CD4-positive, alpha-beta memory T cell (primary cell): ENCODE measurements around the gene MRPS18A. TPM values are rescaled to one million over a fixed set of nuclear protein-coding genes. Genes with fewer than 3 reads are reported as not detected.

Experiments
- CTCF ChIA-PET: fragments of 350-600 bp; sonication (Branson Sonifier 250); formaldehyde crosslinking; loops from one replicate; lab custom pipeline; 2021; ENCODE audit warnings: inconsistent platforms; ENCODE audit not compliant: partially characterized antibody; lab: Charles Lee
- POLR2A ChIA-PET: fragments of 350-600 bp; sonication (Branson Sonifier 250); formaldehyde crosslinking; loops from one replicate; lab custom pipeline; 2021; ENCODE audit not compliant: partially characterized antibody; lab: Charles Lee
- DNase-seq, 5 donors: peaks; one replicate each; pipeline versions ENCODE4 v3.0.0 to v3.0.0-alpha.2; 2020 to 2022; ENCODE audit warnings: mixed read lengths in 1 of 5
- H3K27ac ChIP-seq: one replicate; pipeline ENCODE4 v1.7.0; 2013; ENCODE audit warnings: low read depth, low read length
- H3K27me3 ChIP-seq: 2 replicates; pipeline ENCODE4 v1.7.0; 2013; ENCODE audit warnings: mild to moderate bottlenecking, low read length, moderate library complexity; ENCODE audit not compliant: insufficient read depth
- H3K36me3 ChIP-seq: 2 replicates; pipeline ENCODE4 v1.7.0; 2013; ENCODE audit warnings: mild to moderate bottlenecking, low read length, moderate library complexity; ENCODE audit not compliant: insufficient read depth
- H3K4me1 ChIP-seq: 2 replicates; pipeline ENCODE4 v1.7.0; 2013; ENCODE audit warnings: mild to moderate bottlenecking, low read length, moderate library complexity; ENCODE audit not compliant: insufficient read depth
- H3K4me3 ChIP-seq, 2 donors: one replicate each; pipeline ENCODE4 v1.7.0; 2013; ENCODE audit warnings: low read length in 2 of 2, mild to moderate bottlenecking in 1 of 2
- H3K9me3 ChIP-seq, 2 donors: one replicate each; pipeline ENCODE4 v1.7.0; 2013; ENCODE audit warnings: low read length in 2 of 2, control low read depth in 1 of 2; ENCODE audit not compliant: control insufficient read depth in 1 of 2
- H3K27ac Mint-ChIP-seq, 7 donors: one replicate each; pipeline ENCODE4 v1.8.0; 2020 to 2021; ENCODE audit warnings: mixed read lengths in 7 of 7, mild to moderate bottlenecking in 6 of 7, inconsistent platforms in 3 of 7, moderate library complexity in 3 of 7
- H3K27me3 Mint-ChIP-seq, 2 donors: one replicate each; pipeline ENCODE4 v1.8.0; 2020 to 2021; ENCODE audit warnings: mixed read lengths in 2 of 2
- H3K36me3 Mint-ChIP-seq, 2 donors: one replicate each; pipeline ENCODE4 v1.8.0; 2020 to 2021; ENCODE audit warnings: mixed read lengths in 2 of 2, inconsistent platforms in 1 of 2, mild to moderate bottlenecking in 1 of 2
- H3K4me1 Mint-ChIP-seq, 4 donors: one replicate each; pipeline ENCODE4 v1.8.0; 2020 to 2021; ENCODE audit warnings: mixed read lengths in 4 of 4, mild to moderate bottlenecking in 1 of 4
- H3K4me3 Mint-ChIP-seq, 8 donors: one replicate each; pipeline ENCODE4 v1.8.0; 2020 to 2021; ENCODE audit warnings: mixed read lengths in 8 of 8, mild to moderate bottlenecking in 7 of 8, moderate library complexity in 6 of 8, inconsistent platforms in 3 of 8
- H3K9me3 Mint-ChIP-seq, 8 donors: one replicate each; pipeline ENCODE4 v1.8.0; 2020 to 2021; ENCODE audit warnings: mixed read lengths in 8 of 8, mild to moderate bottlenecking in 5 of 8, inconsistent platforms in 3 of 8, moderate library complexity in 1 of 8
- intact Hi-C: fragments of 100-400 bp; cut with micrococcal nuclease; formaldehyde crosslinking; loops from one replicate; pipeline ENCODE4 v1.15.1; 2023
- polyA plus RNA-seq, 2 donors: library from polyadenylated mRNA; unstranded; fragments of 300-500 nt; fragmentation: Illumina TruSeq; gene quantifications; one replicate each; pipeline ENCODE4 v1.2.3, GENCODE V29; 2021
- total RNA-seq, 2 experiments: library from RNA; stranded (reverse); gene quantifications; one replicate each; pipeline ENCODE4 v1.2.3, GENCODE V29; 2021

MRPS18A gene
- total and polyA plus RNA-seq, 4 experiments from 2014 or later, result 31.3 to 86.1 (median 47.5) TPM

- Mint-ChIP-seq H3K27ac (no peak overlapping the region), H3K36me3 (peaks cover 16 to 67% of the 10 kb centered on the region in 2 donors), H3K27me3 (no peaks in the 10 kb centered on the region), H3K4me1 (peaks cover 32 to 64% (median 46%) of the 10 kb centered on the region in 4 donors), H3K9me3 (peaks cover 0 to 2% (median 0%) of the 10 kb centered on the region in 8 donors), H3K4me3 (no peak overlapping the region)
- Histone ChIP-seq H3K27me3 (no peaks in the 10 kb centered on the region), H3K9me3 (no peaks in the 10 kb centered on the region), H3K36me3 (peaks cover 35% of the 10 kb centered on the region), H3K27ac (no peak overlapping the region), H3K4me1 (peaks cover 18% of the 10 kb centered on the region), H3K4me3 (no peak overlapping the region)
- ChIA-PET CTCF (no interaction called here), POLR2A (no interaction called here)
- DNase-seq, result no peak
- intact Hi-C loops, result no loop called here
Observed at GRCh38 chr6:43682724-43683429, 4.7 kb downstream of the MRPS18A start.

GRCh38 chr6:43681303-43681702 lies 6.3 kb downstream of the MRPS18A start:
- no peak overlapping the region for H3K27ac Mint-ChIP-seq
- H3K27me3 Mint-ChIP-seq, result no peaks in the 10 kb centered on the region
- no peak for DNase-seq
- intact Hi-C loops, result no loop called here
- ChIA-PET CTCF (interaction anchor here (1.4 kb wide), 1 partner anchor 13 kb away, joined by 4 read pairs; no protein-coding TSS in a partner anchor), POLR2A (no interaction called here)
- Histone ChIP-seq H3K27me3 (no peaks in the 10 kb centered on the region), H3K36me3 (peaks cover 51% of the 10 kb centered on the region), H3K9me3 (no peaks in the 10 kb centered on the region), H3K4me1 (peaks cover 9% of the 10 kb centered on the region), H3K27ac (no peak overlapping the region), H3K4me3 (no peak overlapping the region)
- H3K36me3 Mint-ChIP-seq, result peaks cover 19 to 68% of the 10 kb centered on the region in 2 donors
- H3K9me3 Mint-ChIP-seq, result peaks cover 0 to 2% (median 0%) of the 10 kb centered on the region in 8 donors
- peaks cover 23 to 49% (median 34%) of the 10 kb centered on the region in 4 donors for H3K4me1 Mint-ChIP-seq
- no peak overlapping the region for H3K4me3 Mint-ChIP-seq

- peaks cover 20 to 75% of the 10 kb centered on the region in 2 donors for H3K36me3 Mint-ChIP-seq
Observed at GRCh38 chr6:43680308-43681200, 7.0 kb downstream of the MRPS18A start.

GRCh38 chr6:43679057-43679456 lies 8.5 kb downstream of the MRPS18A start:
- Histone ChIP-seq H3K27ac (no peak overlapping the region), H3K27me3 (no peaks in the 10 kb centered on the region), H3K4me3 (no peak overlapping the region), H3K9me3 (no peaks in the 10 kb centered on the region), H3K36me3 (peaks cover 73% of the 10 kb centered on the region), H3K4me1 (no peaks in the 10 kb centered on the region)
- H3K4me1 Mint-ChIP-seq, result peaks cover 10 to 30% (median 18%) of the 10 kb centered on the region in 4 donors
- no peak overlapping the region for H3K4me3 Mint-ChIP-seq
- H3K27me3 Mint-ChIP-seq, result no peaks in the 10 kb centered on the region
- peaks cover 33 to 86% of the 10 kb centered on the region in 2 donors for H3K36me3 Mint-ChIP-seq
- peaks cover 0 to 1% (median 0%) of the 10 kb centered on the region in 8 donors for H3K9me3 Mint-ChIP-seq
- ChIA-PET CTCF (interaction anchor here (2.6 kb wide), 1 partner anchor 13 kb away, joined by 17 read pairs; no protein-coding TSS in a partner anchor), POLR2A (interaction anchor here (1.9 kb wide), 1 partner anchor 9 kb away, joined by 5 read pairs; the partner anchor contains the start of gene MRPS18A)
- intact Hi-C loops, result no loop called here
- no peak for DNase-seq
- no peak overlapping the region for H3K27ac Mint-ChIP-seq

More at GRCh38 chr6:43680308-43681200, 7.0 kb downstream of the MRPS18A start:
- intact Hi-C loops, result no loop called here
- Histone ChIP-seq H3K27ac (no peak overlapping the region), H3K27me3 (no peaks in the 10 kb centered on the region), H3K4me3 (no peak overlapping the region), H3K9me3 (no peaks in the 10 kb centered on the region), H3K4me1 (peaks cover 5% of the 10 kb centered on the region), H3K36me3 (peaks cover 58% of the 10 kb centered on the region)
- Mint-ChIP-seq H3K4me1 (peaks cover 19 to 42% (median 30%) of the 10 kb centered on the region in 4 donors), H3K27me3 (no peaks in the 10 kb centered on the region), H3K4me3 (no peak overlapping the region), H3K27ac (peak overlapping the region in 1 of 7 donors; percentile 8), H3K9me3 (peaks cover 0 to 2% (median 0%) of the 10 kb centered on the region in 8 donors)
- DNase-seq, result no peak
- ChIA-PET CTCF (interaction anchor here (1.2 to 1.4 kb wide), 2 partner anchors 13 to 14 kb away, joined by 4 read pairs; no protein-coding TSS in a partner anchor), POLR2A (interaction anchor here (1.9 kb wide), 1 partner anchor 8 kb away, joined by 5 read pairs; the partner anchor contains the start of gene MRPS18A)

DNA sequence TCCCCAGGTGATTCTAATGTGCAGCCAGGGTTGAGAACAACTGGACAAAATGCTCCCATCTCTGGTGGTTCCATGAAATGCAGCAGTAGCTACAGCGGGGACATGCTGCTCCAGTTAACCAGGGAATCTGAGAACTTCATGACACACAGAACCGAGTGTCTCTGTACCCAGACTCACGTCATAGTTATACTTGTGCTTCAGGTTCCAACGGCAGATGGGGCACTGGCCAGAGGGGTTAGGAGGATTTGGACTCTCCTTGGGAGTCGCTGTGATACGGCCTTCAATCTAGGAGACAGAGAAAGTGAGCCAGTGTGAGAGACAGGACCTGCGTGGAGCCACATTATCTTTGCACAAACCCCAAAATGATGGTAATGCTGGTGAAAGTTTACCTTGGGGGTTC lies 9.2 kb downstream of the MRPS18A start:
- H3K4me3 ChIP-seq, result no peak overlapping the region
- H3K27me3 ChIP-seq, result no peaks in the 10 kb centered on the region
- no peak for DNase-seq
- H3K4me3 Mint-ChIP-seq, result no peak overlapping the region
- H3K4me1 ChIP-seq, result no peaks in the 10 kb centered on the region
- H3K27ac Mint-ChIP-seq, result peak overlapping the region in 1 of 7 donors; percentile 58
- intact Hi-C loops, result no loop called here
- H3K9me3 Mint-ChIP-seq, result no peaks in the 10 kb centered on the region
- H3K9me3 ChIP-seq, result no peaks in the 10 kb centered on the region
- peaks cover 80% of the 10 kb centered on the region for H3K36me3 ChIP-seq
- CTCF ChIA-PET, result interaction anchor here (1.2 to 2.6 kb wide), 3 partner anchors 8 to 401 kb away, joined by 6 to 17 read pairs (median 7); no protein-coding TSS in a partner anchor
- no peaks in the 10 kb centered on the region for H3K27me3 Mint-ChIP-seq
- POLR2A ChIA-PET, result no interaction called here
- H3K36me3 Mint-ChIP-seq, result peaks cover 33 to 84% of the 10 kb centered on the region in 2 donors
- H3K27ac ChIP-seq, result no peak overlapping the region
- peaks cover 8 to 24% (median 13%) of the 10 kb centered on the region in 4 donors for H3K4me1 Mint-ChIP-seq

DNA sequence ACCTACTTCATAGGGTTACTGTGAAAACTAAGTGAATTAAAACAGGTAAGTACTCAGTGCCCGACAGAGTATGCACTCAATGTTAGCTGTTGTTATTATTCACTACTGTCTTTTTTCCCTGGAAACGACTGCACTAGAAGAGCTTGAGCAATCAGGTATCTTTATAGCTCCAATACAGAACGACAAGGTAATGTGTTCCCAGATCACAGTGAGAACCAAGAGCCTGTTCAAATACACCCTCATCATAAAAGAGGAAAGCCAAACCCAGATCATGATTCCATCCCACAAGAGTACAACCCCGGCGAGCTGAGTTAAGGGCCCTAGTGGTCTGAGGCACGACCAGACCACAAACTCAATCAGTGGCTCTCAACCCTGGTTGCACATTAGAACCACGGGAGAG lies 9.8 kb downstream of the MRPS18A start:
- no peaks in the 10 kb centered on the region for H3K27me3 Mint-ChIP-seq
- no peaks in the 10 kb centered on the region for H3K4me1 ChIP-seq
- no peaks in the 10 kb centered on the region for H3K9me3 ChIP-seq
- H3K27ac ChIP-seq, result no peak overlapping the region
- DNase-seq, result no peak
- ChIA-PET CTCF (interaction anchor here (1.2 to 2.6 kb wide), 3 partner anchors 8 to 402 kb away, joined by 6 to 17 read pairs (median 7); no protein-coding TSS in a partner anchor), POLR2A (no interaction called here)
- peaks cover 33 to 84% of the 10 kb centered on the region in 2 donors for H3K36me3 Mint-ChIP-seq
- H3K9me3 Mint-ChIP-seq, result no peaks in the 10 kb centered on the region
- H3K27ac Mint-ChIP-seq, result no peak overlapping the region
- H3K4me3 ChIP-seq, result no peak overlapping the region
- no peak overlapping the region for H3K4me3 Mint-ChIP-seq
- H3K36me3 ChIP-seq, result peaks cover 82% of the 10 kb centered on the region
- intact Hi-C loops, result no loop called here
- H3K27me3 ChIP-seq, result no peaks in the 10 kb centered on the region
- H3K4me1 Mint-ChIP-seq, result peaks cover 6 to 18% (median 8%) of the 10 kb centered on the region in 4 donors
